Right lobe of liver (tissue), 6 donors: ENCODE data around the gene CDK11A. TPM values are rescaled to one million over a fixed set of nuclear protein-coding genes. Genes with fewer than 3 reads are reported as not detected.
"Not testable (repeated sequence)": the region's sequence is repeated elsewhere in the genome, so short reads cannot be mapped to it uniquely, and the experiment has no call there.

Experiments
- ATAC-seq, 4 donors: fragments of 200-7000 bp; cut with Tn5 transposase; one replicate each; pipeline ENCODE4 v1.9.1; 2020; ENCODE audit warnings: mild to moderate bottlenecking in 4 of 4, moderate library complexity in 4 of 4
- DNase-seq, 3 donors: peaks; one replicate each; pipeline ENCODE4 v3.0.0-alpha.2; 2020
- H3K27ac ChIP-seq, 3 donors: fragments of 200-600 bp; one replicate each; pipeline ENCODE4 v1.8.0; 2022
- H3K27me3 ChIP-seq, 2 donors: fragments of 200-600 bp; one replicate each; pipeline ENCODE4 v1.8.0; 2022
- H3K36me3 ChIP-seq, 4 donors: fragments of 200-600 bp; sonication (generic) in 1 of 4; one replicate each; pipeline versions ENCODE4 v1.5.1 to v1.8.0; 2017 to 2022; ENCODE audit warnings: control low read depth in 1 of 4
- H3K4me1 ChIP-seq, 4 donors: fragments of 200-600 bp; sonication (generic) in 1 of 4; one replicate each; pipeline versions ENCODE4 v1.5.1 to v1.8.0; 2017 to 2022; ENCODE audit warnings: control low read depth in 1 of 4
- H3K4me3 ChIP-seq, 3 donors: fragments of 200-600 bp; one replicate each; pipeline ENCODE4 v1.8.0; 2022
- H3K9me3 ChIP-seq, 4 donors: fragments of 200-600 bp; sonication (generic) in 1 of 4; one replicate each; pipeline versions ENCODE4 v1.5.1 to v1.8.0; 2017 to 2022; ENCODE audit warnings: control low read depth in 1 of 4
- CTCF ChIP-seq, 4 donors: fragments of 200-600 bp in 3 of 4; fragments of 450-650 bp in 1 of 4; IDR thresholded peaks; one replicate each; pipeline versions ENCODE4 v1.5.1 to v1.8.0; 2016 to 2022; ENCODE audit warnings: antibody characterized with exemption in 4 of 4, mild to moderate bottlenecking in 2 of 4
- POLR2A ChIP-seq: fragments of 450-650 bp; IDR thresholded peaks from one replicate; pipeline ENCODE4 v1.6.1; 2017; ENCODE audit warnings: antibody characterized with exemption, mild to moderate bottlenecking
- WGBS: methylation state at CpG from one replicate; pipeline ENCODE4 v1.1.6; 2018; ENCODE audit warnings: low coverage, low lambda C conversion rate; ENCODE audit not compliant: insufficient coverage; ENCODE audit errors: missing lambda C conversion rate; 5-methylcytosine and 5-hydroxymethylcytosine counted together
- intact Hi-C, 2 donors: fragments of 100-400 bp; cut with DNase I; formaldehyde crosslinking; loops; one replicate each; pipeline versions ENCODE4 v1.11.2 to v1.14.1; 2022
- total RNA-seq, 6 experiments: library from RNA; depleted of rRNA in 2 of 6; stranded (reverse); fragments of >200 nt in 2 of 6; fragmentation: NEBNext Ultra II Directional in 3 of 6; extraction: Animal tissue kit (Norgen Biotek cat#: 25700) in 3 of 6; gene quantifications; one replicate each; pipeline versions ENCODE4 v1.1.0 to v1.2.4, GENCODE V29; 2016 to 2023
- donor health status: DM: no; HTN: yes; CAD: no.
- donor health status: DM: no; HTN: no; CAD: no.
- donor health status: DM: no; HTN: no; CAD: no.
- donor health status: DM: no; HTN: yes; CAD: no.
- donor health status: DM: no; HTN: yes; CAD: no.

The CDK11A gene
- total RNA-seq, 6 experiments from 2014 or later = 8.4 to 25.2 (median 11.0) TPM

GRCh38 chr1:1677718-1678580, 46.2 kb downstream of the CDK11A start:
- no peak overlapping the region for H3K4me3 ChIP-seq

GRCh38 chr1:1676087-1676486, 48.1 kb downstream of the CDK11A start:
- H3K27ac ChIP-seq, H3K4me3 ChIP-seq, H3K27me3 ChIP-seq, H3K9me3 ChIP-seq, ATAC-seq: not testable (repeated sequence)
- H3K4me1 ChIP-seq = peaks cover 0 to 15% (median 7%) of the 10 kb centered on the region in 4 donors
- peaks cover 0 to 14% (median 5%) of the 10 kb centered on the region in 4 donors for H3K36me3 ChIP-seq
- intact Hi-C loops = loop anchor here in 1 of 2 donors (10.0 kb wide), 1 partner anchor 51 kb away; no protein-coding TSS in a partner anchor
- DNase-seq = peak in 1 of 3 donors; percentile 6
- no CpG with 5 or more reads among the region's 21 CpGs for WGBS

More at GRCh38 chr1:1677718-1678580, 46.2 kb downstream of the CDK11A start:
- DNase-seq (peak in 2 of 3 donors; percentile 52 to 59), ATAC-seq (peak; percentile 4 to 11 (median 8))
- TF ChIP-seq POLR2A = no peak
- WGBS = 53% methylated on average over 15 of the region's 39 CpGs
- H3K27ac ChIP-seq = peak overlapping the region in 2 of 3 donors; percentile 17 to 37
- intact Hi-C loops = loop anchor here in 1 of 2 donors (10.0 kb wide), 1 partner anchor 53 kb away; no protein-coding TSS in a partner anchor
- no peaks in the 10 kb centered on the region for H3K9me3 ChIP-seq
- peaks cover 0 to 15% (median 7%) of the 10 kb centered on the region in 4 donors for H3K4me1 ChIP-seq
- no peaks in the 10 kb centered on the region for H3K27me3 ChIP-seq
- no peaks in the 10 kb centered on the region for H3K36me3 ChIP-seq

GRCh38 chr1:1675218-1675617, 48.9 kb downstream of the CDK11A start:
- Histone ChIP-seq H3K36me3 (peaks cover 0 to 16% (median 7%) of the 10 kb centered on the region in 4 donors), H3K4me1 (peaks cover 0 to 15% (median 7%) of the 10 kb centered on the region in 4 donors)
- intact Hi-C loops = loop anchor here in 1 of 2 donors (10.0 kb wide), 1 partner anchor 50 kb away; no protein-coding TSS in a partner anchor
- H3K4me3 ChIP-seq, H3K9me3 ChIP-seq, H3K27me3 ChIP-seq, ATAC-seq, H3K27ac ChIP-seq: not testable (repeated sequence)
- WGBS = no CpG with 5 or more reads among the region's 18 CpGs
- DNase-seq = peak in 1 of 3 donors; percentile 5

- 81% methylated on average over 6 of the region's 21 CpGs for WGBS
- intact Hi-C loops = loop anchor here in 1 of 2 donors (10.0 kb wide), 1 partner anchor 50 kb away; no protein-coding TSS in a partner anchor
- peak in 2 of 3 donors; percentile 22 to 37 for DNase-seq
- not testable (repeated sequence) for ATAC-seq, H3K27ac ChIP-seq, H3K27me3 ChIP-seq, H3K4me3 ChIP-seq, H3K9me3 ChIP-seq
- Histone ChIP-seq H3K4me1 (peaks cover 0 to 15% (median 7%) of the 10 kb centered on the region in 4 donors), H3K36me3 (peaks cover 0 to 18% (median 7%) of the 10 kb centered on the region in 4 donors)
These were observed 49.4 kb downstream of the CDK11A start for GRCh38 chr1:1674806-1675205.

- no peaks in the 10 kb centered on the region for H3K9me3 ChIP-seq
- no peaks in the 10 kb centered on the region for H3K27me3 ChIP-seq
- H3K36me3 ChIP-seq = peaks cover 0 to 32% (median 7%) of the 10 kb centered on the region in 4 donors
- TF ChIP-seq CTCF (IDR thresholded peaks at IDR 0.05) = no peak
- ATAC-seq = no peak
- WGBS = 96% methylated on average over 7 of the region's 25 CpGs
- H3K4me1 ChIP-seq = no peaks in the 10 kb centered on the region
- H3K27ac ChIP-seq = no peak overlapping the region
- peak in 2 of 3 donors; percentile 24 to 34 for DNase-seq
- no peak overlapping the region for H3K4me3 ChIP-seq
- intact Hi-C loops = loop anchor here in 1 of 2 donors (10.0 kb wide), 1 partner anchor 48 kb away; no protein-coding TSS in a partner anchor
These were observed 51.8 kb downstream of the CDK11A start for GRCh38 chr1:1672181-1672965.
